Measurements from ENCODE around the gene ZG16. TPM values are rescaled to one million over a fixed set of nuclear protein-coding genes. Genes with fewer than 3 reads are reported as not detected.
A peak's percentile ranks its signal among the peaks of the same experiment; 100 is the strongest.

ZG16 gene
- total and polyA plus RNA-seq, 9 of the 15 experiments (the other 6 are each of a cell fraction or from before 2014, with no cell fraction given): 0.04 TPM; not detected in 8

- TF ChIP-seq FOSL1 (tag; conservative IDR thresholded peaks at IDR 0.05) (no peak), HOXB6 (CRISPR knock-in tag; IDR thresholded peaks at IDR 0.05; ENCODE audit: borderline replicate concordance) (no peak), LCOR (CRISPR knock-in tag; IDR thresholded peaks at IDR 0.05) (peak; percentile 55; the same call in 1 of the 2 replicates), PRPF4 (IDR thresholded peaks at IDR 0.05; ENCODE audit: insufficient read depth, low read depth, low read length, poor library complexity, severe bottlenecking) (no peak), MGA (IDR thresholded peaks at IDR 0.05) (no peak), ATF6 (CRISPR knock-in tag; IDR thresholded peaks at IDR 0.05) (no peak), SIRT6 (IDR thresholded peaks at IDR 0.05; ENCODE audit: low read depth, low read length) (no peak), FOXA3 (CRISPR knock-in tag; conservative IDR thresholded peaks at IDR 0.05 in 1 of 2, IDR thresholded peaks at IDR 0.05 in 1 of 2) (no peak), MTA2 (IDR thresholded peaks at IDR 0.05; ENCODE audit: low read depth) (no peak), MAZ (CRISPR knock-in tag; conservative IDR thresholded peaks at IDR 0.05 in 1 of 2, IDR thresholded peaks at IDR 0.05 in 1 of 2) (0 out of 4 replicates have a peak, but pooled peaks of 1 of the 2 experiments have one; percentile 24), EZH2 (IDR thresholded peaks at IDR 0.05; ENCODE audit: borderline replicate concordance, low read depth, low read length) (no peak)
- TF ChIP-seq, protein P1, sequence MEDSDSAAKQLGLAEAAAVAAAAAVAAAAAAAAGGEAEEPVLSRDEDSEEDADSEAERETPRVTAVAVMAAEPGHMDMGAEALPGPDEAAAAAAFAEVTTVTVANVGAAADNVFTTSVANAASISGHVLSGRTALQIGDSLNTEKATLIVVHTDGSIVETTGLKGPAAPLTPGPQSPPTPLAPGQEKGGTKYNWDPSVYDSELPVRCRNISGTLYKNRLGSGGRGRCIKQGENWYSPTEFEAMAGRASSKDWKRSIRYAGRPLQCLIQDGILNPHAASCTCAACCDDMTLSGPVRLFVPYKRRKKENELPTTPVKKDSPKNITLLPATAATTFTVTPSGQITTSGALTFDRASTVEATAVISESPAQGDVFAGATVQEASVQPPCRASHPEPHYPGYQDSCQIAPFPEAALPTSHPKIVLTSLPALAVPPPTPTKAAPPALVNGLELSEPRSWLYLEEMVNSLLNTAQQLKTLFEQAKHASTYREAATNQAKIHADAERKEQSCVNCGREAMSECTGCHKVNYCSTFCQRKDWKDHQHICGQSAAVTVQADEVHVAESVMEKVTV (CRISPR knock-in tag; IDR thresholded peaks at IDR 0.05): no peak
Measured at GRCh38 chr16:29729116-29729521, 48.9 kb upstream of the ZG16 start (continued).
